Brain pericyte (primary cell): ENCODE data around the gene LMCD1.
"Not testable (repeated sequence)": the region's sequence is repeated elsewhere in the genome, so short reads cannot be mapped to it uniquely, and the experiment has no call there.

Source experiments
- DNase-seq: peaks from one replicate; pipeline ENCODE4 v3.0.0-alpha.2; 2012; ENCODE audit warnings: low read depth, low spot score

The LMCD1 gene

DNA sequence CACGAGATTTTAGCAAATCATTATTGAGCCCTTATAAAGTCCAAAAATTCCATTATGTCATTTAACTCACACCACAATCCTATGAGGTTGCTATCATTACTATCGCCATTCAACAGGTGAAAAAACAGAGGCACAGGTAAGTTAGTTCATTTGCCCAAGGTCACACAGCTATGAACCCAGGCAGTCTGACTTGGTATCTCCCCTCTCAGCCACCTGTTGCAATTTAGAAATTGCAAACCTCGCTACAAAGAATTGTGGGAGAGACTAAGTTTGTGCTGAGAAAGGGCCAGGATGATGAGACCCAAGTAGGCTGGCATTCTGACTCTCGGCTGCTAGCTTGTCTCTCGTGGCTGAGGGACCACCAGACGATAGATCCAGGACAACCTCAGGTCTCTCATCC lies 57.7 kb downstream of the LMCD1 start:
- no peak for DNase-seq

DNA sequence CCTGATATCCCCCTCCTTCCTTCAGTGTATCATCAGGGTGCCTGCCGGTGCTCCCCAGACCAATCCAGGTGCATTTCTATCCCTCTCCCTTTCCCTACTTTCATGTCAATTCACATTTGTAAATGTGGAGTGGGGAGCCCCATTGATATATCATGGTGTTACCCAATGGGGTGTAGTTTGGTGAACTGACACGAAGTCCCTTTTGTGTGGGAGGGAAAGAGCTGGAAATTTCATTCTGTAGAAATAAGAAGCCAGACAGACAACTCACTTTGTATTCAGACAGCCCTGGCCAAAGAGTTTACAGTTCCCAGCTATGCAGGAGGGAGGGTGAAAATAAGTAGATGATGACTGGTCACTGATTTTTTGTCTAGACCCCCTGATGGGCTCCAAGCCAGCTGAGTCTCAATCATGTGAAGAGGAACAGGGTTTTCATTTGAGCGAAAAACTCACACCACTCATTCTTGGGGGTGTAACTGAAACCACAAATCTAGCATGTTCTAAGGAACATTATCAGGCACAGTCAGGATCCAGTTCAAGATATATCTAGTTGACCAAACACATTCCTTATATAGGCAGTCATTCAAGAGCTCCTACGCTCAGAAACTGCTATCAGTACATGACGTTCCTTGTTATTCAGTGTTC lies 58.9 kb downstream of the LMCD1 start:
- peak; percentile 57 for DNase-seq

DNA sequence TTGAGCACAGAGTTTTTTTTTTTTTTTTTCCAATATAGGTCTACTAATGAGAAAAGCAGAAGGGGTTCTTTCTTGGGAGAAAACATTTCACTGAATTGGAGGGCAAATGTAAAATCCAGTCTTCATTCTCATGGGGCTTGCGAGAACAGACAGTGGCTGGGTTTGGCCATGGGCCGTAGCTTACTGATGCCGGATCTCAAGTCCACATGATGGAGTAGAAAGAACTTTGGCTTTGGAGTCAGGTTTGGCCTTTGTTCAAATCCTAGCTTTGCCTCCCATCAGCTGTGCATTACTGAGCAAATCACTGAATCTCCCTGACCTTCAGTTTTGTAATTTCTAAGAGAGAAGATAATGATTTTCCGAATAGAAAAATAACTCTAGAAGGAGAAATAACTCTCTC lies 59.7 kb downstream of the LMCD1 start:
- no peak for DNase-seq

DNA sequence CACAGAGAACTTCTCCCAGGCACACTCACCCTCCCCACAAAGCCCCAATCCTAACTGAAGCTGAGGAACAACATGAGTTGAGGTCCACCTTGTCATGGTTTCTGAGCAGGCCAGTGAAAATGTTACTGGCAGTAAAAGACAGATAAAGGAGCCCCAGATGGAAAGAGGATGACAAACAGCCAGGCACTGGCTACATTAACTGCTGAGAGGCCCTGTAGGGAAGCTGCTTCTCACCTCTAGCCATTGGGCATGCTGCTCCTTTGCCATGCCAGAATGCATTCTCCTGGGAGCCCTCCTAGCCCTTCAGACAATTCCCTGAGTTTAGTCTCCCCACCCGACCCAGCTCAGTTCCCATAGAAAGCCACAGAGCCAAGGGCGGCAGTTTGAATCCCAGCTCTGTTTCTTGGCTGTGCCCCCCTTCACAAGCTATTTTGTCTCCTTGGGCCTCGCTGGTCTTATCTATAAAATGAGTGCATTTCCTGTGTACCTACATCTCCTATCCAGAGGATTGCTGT lies 60.5 kb downstream of the LMCD1 start:
- no peak for DNase-seq

DNA sequence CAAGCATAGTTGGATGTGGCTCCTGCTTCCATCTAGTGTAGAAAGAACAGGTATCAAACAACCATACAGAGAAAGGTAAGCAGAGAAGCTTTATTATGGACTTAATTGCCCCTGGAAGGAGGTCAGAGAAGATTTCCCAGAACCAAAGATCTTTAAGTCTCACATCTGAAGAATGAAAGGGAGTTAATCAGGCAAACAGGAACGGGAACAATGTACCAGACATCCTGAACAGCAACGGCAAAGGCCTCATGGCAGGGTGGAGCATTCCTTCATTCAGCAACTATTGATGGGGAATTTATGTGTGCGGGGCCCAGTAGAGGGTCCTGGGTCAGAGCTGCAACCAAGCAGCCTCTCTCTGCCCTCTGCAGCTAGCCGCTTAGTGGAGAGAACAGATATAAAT lies 61.5 kb downstream of the LMCD1 start:
- no peak for DNase-seq

DNA sequence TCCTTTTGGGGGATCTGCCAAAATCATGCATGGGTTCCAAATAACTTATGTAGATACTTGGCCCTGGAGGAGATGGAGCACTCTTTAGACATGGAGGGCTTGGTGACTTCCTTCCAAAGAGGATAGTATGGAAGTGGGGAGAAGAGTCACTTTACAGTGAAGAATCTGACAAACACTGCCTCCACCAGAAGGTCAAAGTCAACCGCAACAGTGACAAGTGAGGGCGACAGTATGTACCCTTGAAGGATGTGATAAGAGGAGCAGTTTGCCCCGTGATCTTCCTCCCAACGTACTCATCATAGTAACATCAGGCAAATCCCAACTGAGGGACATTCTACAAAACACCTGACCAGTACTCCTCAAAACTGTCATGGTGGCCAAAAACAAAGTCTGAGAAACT lies 62.0 kb downstream of the LMCD1 start:
- no peak for DNase-seq

DNA sequence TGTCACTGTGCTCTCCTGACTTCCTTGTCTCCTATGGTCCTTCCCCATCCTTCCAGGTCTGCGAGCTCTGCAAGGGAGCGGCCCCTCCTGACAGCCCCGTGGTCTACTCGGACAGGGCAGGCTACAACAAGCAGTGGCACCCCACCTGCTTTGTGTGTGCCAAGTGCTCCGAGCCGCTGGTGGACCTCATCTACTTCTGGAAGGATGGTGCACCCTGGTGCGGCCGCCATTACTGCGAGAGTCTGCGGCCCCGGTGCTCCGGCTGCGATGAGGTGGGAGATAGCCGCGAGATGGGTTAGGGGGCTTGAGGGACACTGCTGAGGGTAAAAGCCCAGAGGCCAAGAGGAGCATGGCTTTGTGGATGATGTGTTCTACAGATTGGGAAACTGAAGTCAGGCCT lies 63.8 kb downstream of the LMCD1 start:
- DNase-seq: no peak

DNA sequence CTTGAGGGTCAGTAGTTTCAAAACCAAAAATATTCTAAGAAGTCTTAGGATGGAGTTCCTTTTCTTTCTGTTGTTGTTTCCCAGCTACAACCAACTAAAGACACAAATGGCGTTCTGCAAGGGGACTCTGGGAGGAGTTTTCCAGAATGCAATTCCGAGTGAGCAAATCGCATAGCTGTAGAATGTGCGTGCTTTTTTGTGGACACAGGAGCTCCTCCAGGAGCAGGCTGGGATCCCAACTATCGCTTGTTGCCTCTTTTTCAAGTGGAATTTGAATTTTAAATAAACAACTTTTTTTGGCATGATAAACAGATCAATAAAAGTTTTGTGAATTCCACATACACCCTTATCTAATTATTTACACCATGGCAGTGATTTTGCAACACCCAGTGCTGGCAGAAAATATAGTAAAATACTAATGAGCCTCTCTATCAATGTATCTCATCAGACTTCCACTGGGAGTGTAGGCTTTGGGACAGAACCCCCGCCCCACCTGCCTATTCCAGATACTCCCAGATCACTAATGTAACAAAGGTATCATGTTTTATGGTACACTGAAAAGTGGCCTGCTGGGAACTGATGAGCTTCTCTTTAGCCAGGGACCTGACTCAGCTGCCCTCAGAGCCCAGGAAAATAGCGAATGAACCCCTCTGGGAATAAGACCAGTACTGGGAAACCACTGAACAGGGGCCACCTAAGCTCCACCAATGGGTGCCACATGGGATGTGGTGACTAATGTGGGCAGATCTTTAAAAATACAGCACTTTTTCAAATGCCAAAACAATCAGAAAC lies 66.4 kb downstream of the LMCD1 start:
- no peak for DNase-seq

DNA sequence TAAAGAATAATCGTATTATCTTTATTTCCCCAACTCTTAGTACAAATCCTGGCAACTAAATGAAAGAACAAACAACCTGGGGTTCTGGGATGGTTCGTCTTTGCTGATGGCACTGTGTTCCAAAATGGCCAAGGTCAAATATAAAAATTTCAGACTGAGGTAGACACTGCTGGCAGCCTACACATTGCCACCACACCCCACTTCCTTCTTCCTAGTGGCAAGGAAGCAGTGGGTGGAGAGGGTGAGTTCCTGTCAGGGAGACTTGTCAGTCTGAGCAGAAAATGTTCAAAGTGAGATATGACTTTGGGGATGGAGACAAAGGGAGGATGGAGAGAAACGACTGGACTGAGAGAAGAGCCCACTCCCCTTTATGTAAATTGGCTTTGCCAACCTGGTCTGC lies 69.6 kb downstream of the LMCD1 start:
- no peak for DNase-seq

DNA sequence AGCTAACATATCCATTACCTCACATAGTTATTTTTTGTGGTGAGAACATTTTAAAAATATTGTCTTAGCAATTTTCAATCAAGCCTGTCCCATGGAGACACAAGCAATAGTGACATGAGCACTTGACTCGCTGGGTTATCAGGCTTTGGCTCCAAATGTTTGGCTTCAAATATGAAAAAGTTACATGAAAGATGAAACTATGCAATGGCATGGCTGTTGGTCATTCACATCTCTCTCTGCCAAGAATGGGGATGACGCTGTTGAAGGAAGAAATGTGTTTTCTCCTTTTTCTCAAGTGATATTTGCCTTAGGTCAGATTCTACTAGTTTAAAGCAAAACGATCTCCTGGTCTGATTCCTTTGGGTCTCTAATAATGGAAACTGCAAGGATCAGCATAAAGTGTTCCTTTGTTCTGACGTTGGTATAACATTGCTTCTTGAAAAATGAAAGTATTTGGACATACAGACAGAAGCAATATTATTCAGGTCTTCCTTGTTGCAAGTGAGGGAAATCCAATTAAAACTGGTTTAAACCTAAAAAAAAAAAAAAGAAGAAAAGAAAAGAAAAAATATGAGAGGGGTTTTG lies 71.8 kb downstream of the LMCD1 start:
- DNase-seq: no peak

DNA sequence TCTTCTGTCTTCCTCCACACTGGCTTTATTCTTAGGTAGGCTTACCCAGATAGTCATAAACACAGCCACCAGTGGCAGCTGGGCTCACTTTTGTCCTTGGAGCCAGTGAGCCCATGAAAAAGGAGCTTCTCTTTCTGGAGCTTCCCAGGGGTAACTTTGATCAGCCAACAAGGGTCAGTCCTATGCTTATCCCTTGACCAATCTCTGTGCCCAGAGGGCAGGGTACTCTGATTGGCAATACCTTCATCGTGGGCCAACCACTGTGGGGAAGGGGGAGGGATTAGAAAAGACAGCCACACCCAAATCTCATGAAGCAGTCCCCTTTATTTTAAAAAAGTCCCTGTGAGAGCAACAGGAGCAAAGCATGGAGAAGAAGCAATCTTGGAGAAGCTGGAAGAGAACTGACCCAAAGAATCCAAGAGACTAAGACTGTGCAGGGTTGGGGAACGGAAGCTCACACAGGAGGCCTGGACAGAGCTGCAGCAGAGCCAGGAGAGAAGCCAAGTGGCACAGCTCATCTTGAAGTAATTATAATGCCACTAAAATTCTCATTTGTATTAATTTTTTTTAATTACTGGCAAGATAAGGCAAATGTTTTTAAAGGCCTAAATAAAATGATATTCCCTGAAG lies 72.5 kb downstream of the LMCD1 start:
- no peak for DNase-seq

DNA sequence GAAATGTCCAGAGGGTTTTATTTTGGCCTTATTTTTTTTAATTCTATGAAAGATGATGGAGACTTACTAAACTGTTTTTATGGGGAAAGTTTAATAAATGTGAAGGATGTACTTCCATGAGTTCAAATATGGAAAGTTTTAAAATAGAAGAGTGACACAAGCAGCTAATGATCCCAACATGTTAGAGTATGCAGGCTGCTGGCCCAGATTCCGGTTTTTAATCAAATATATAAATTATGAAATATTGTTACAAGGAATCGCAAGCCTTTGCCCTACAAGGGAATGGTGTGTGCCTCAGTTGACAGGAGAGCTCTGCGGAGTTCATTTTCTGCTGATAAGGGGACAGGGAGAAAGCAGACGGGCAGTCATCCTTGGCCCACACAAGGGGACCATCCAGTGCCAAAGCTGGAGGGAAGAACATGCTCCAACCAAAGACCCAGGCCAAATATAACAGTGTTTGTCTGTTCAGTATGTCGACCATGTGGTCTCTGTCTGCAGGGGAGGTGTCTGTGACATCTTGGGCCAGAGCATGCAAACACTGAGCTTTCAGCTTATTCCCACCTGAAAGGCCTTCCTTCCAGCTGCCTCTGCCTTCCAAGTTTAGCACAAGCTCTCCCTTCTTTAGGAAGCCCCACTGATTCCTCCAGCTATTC lies 73.2 kb downstream of the LMCD1 start:
- DNase-seq: no peak

DNA sequence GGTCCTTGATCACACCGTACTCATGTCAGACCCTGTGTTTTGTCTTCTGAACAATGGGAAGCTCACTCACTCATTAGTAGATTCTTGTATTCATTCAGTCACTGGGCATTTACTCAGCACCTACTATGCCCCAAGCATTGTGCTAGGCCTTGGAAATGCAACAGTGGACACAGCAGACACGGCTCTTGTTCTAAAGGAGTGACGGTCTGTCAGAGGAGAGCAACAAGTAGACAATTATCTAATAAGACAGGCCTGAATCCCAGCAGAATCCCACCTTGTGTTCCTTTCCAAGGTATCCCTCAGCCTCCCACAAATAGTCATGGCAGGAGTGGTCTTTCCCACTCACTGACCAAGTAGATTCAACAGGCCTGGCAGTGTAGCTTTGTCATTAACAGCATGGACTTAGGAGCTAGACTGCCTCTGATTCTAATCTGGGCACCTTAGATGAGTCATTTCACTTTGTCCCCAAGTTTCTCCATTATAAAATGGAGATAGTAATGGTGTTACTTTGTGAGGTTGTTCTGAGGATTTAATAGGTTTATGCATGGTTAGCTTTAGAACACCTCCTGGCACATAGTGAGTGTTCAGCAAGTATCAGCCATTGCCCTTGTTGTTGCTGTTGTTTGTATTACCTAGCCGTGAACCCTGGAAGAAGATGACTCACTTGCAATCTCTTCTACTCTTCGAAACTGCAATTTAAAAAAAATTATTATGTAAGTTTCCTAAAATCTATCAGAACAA lies 73.9 kb downstream of the LMCD1 start:
- peak; percentile 24 for DNase-seq

DNA sequence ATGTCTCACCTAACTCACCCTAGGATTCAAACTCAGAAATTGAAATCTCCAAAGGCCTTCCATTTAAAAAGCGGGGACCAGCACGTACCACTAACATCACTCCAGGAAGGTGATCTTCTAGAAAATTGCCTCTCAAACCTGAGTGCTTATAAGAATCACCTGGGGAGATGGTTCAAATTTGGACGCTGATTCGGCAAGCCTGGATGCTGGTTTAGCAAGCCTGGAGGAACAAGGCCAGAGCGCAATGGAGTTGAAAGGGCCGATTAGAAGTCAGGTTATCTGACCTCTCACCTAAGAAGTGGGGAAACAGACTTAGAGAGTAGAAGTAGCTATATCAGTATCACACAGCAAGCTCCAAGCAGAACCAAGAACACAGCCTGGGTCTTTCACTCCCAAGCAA lies 74.8 kb downstream of the LMCD1 start:
- no peak for DNase-seq

DNA sequence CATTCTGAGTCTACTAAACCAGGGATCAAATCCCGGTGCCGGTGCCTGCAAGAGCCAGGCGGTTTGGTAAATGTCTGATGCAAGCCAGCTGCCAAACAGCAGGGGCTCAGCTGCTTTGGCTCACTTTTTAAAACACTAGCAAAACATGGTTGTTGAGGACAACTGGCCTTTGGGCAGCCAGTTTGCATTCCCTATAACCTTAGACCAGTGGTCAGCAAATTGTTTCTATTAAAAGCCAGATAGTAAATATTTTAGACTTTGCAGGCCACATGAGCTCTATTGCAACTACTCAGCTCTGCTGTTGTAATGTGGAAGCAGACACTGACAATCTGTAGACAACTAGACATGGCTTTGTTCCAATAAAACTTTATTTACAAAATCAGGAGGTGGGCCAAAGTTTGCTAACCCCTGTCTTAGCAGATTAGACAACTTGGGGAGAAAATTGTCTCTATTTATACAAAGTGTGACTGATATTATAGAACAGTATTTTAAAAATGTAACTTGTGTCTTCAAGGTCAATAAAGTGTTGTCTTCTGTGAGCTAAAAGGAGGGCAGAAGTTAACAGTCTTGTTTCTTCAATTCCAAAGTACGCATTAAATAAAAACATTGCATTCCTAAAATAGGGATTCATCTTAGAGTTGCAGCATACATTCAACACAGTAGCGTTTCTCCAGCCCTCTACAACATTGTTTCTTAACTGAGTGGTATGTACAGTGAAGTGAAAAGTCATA lies 75.4 kb downstream of the LMCD1 start:
- DNase-seq: peak; percentile 68

DNA sequence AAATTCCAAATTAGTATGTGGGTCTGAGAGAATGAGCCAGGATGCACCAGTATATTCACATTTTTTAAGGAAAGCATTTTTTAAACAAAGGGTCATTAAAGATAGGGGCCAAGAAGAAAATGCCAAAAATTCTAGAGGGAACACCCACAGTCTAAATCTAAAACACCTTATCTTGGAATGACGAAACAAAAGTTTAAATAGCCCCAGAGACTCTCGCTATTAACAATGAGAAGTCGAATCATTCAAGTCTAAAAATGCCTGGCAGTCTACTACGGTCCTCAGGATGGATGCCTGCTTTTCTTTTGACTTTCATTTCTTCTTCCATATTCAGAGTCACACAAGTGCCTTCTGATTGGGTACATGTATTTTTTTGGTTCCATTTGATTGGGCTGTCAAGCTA lies 76.7 kb downstream of the LMCD1 start:
- DNase-seq: no peak

DNA sequence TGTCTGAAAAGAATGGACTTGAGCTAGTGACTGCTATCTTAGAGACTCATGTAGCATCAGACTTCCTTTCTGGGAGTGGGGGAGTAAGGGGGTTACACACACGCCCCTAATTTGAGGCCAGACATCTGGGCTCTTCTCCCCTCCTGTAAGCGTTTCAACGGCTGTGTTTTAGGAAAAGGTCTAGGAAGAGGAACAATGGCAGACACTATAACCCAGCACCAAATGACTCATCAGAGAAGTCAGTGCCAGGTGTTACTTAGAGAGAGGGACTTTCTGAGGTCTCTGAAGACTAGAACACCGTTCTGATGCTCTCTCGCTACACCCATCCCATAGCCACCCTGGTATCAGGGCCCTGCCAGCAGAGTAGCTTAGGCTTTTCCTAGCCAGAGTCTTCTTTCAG lies 77.5 kb downstream of the LMCD1 start:
- DNase-seq: no peak

DNA sequence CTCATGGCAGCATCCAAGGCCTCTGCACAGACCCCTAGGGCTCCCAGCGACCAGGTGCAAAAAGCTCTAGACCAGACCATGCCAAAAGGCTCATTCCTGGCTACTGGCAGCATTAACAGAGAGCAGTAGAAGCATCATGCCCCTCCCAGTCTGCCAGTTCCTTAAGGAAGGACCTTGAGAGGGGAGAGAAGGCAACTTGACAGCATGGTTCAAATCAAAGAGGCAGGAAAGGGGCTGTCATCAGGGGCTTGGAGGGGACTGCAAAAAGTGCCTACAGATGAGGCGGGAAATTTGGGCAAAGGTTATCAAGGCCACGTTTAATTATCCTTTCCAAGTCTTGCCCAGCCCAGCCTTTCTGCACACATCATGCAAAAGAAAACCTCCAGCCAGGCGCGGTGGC lies 78.3 kb downstream of the LMCD1 start:
- no peak for DNase-seq

DNA sequence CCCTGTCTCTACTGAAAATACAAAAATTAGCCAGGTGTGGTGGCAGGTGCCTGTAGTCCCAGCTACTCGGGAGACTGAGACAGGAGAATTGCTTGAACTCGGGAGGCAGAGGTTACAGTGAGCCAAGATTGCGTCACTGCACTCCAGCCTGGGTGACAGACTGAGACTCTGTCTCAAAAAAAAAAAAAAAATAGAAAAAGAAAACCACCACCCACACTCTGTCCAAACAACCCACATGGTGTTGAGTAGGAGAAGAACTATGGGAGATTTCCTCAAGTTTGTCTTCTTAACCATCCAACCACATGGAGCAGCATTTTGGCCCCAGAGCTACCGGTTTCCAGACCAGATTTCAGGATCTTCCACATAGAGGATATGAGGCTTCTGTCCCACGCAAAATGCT lies 78.8 kb downstream of the LMCD1 start:
- not testable (repeated sequence) for DNase-seq

DNA sequence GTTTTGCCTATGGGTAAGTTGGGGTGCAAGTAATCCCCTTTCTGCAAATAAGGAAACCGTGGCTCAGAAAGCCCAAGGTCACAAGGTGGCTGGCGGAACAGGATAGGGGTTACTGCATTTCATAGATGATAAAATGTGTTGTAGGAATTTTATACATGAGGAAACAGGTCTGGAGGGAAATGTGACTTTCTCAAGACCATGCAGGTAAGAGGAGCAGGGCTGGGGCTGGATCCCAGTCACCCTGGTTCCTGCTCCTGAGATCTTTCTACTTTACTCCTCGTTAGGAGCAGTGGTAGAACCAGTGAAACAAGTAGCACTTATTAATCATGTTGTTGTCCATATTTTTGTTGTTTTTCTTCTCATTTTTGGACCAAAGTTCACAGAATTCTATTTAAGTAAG lies 79.8 kb downstream of the LMCD1 start:
- DNase-seq: no peak
